HepG2 (cell line): ENCODE data around the gene MTARC1. TPM values are rescaled to one million over a fixed set of nuclear protein-coding genes. Genes with fewer than 3 reads are reported as not detected.

Source experiments
- CENPX ChIP-seq: sonication (generic); formaldehyde crosslinking; IDR thresholded peaks from 2 replicates; pipeline ENCODE4 v1.9.0; 2021; ENCODE audit warnings: mild to moderate bottlenecking, missing genetic modification reagents, moderate library complexity
- CERS6 ChIP-seq: sonication (generic); formaldehyde crosslinking; IDR thresholded peaks from 2 replicates; pipeline ENCODE4 v1.5.0; 2020; ENCODE audit warnings: missing genetic modification reagents
- ELF3 ChIP-seq: IDR thresholded peaks from 2 replicates; pipeline ENCODE4 v1.6.1; 2016; ENCODE audit warnings: missing genetic modification reagents, missing compliant biosample characterization
- ERF ChIP-seq: IDR thresholded peaks from 2 replicates; pipeline ENCODE4 v1.6.1; 2018; ENCODE audit warnings: missing biosample characterization, missing genetic modification reagents
- FOXJ3 ChIP-seq: sonication (generic); formaldehyde crosslinking; IDR thresholded peaks from 2 replicates; pipeline ENCODE4 v1.4.0; 2020; ENCODE audit warnings: missing genetic modification reagents, mild to moderate bottlenecking, borderline replicate concordance
- FUBP1 ChIP-seq: sonication (generic); formaldehyde crosslinking; IDR thresholded peaks from 2 replicates; pipeline ENCODE4 v1.5.1; 2020; ENCODE audit warnings: missing genetic modification reagents, mild to moderate bottlenecking, borderline replicate concordance
- HNF1B ChIP-seq: sonication (generic); formaldehyde crosslinking; IDR thresholded peaks from 2 replicates; pipeline ENCODE4 v1.5.1; 2020; ENCODE audit warnings: mild to moderate bottlenecking, moderate library complexity, missing genetic modification reagents
- KMT2B ChIP-seq: IDR thresholded peaks from 2 replicates; pipeline ENCODE4 v1.6.1; 2016; ENCODE audit warnings: missing genetic modification reagents, missing compliant biosample characterization
- NRL ChIP-seq: sonication (generic); formaldehyde crosslinking; IDR thresholded peaks from 2 replicates; pipeline ENCODE4 v1.5.0; 2020; ENCODE audit warnings: missing genetic modification reagents, mild to moderate bottlenecking, moderate library complexity, borderline replicate concordance
- PTBP1 ChIP-seq: fragments of 200-400 bp; formaldehyde crosslinking; IDR thresholded peaks from 2 replicates; pipeline ENCODE4 v1.6.1; 2018; ENCODE audit warnings: low read length, low read depth; ENCODE audit not compliant: poor library complexity, severe bottlenecking
- RARA ChIP-seq: IDR thresholded peaks from 2 replicates; pipeline ENCODE4 v1.6.1; 2016; ENCODE audit warnings: missing genetic modification reagents, missing compliant biosample characterization
- REST ChIP-seq, 2 experiments: IDR thresholded peaks; 2 replicates each; pipeline ENCODE4 v1.6.1; 2011 to 2012; ENCODE audit warnings: low read length in 2 of 2, borderline replicate concordance in 1 of 2, low read depth in 1 of 2, mild to moderate bottlenecking in 1 of 2, moderate library complexity in 1 of 2
- TBX3 ChIP-seq: fragments of 450-650 bp; IDR thresholded peaks from 2 replicates; pipeline ENCODE4 v1.6.1; 2017; ENCODE audit warnings: antibody characterized with exemption, mild to moderate bottlenecking, inconsistent platforms, borderline replicate concordance
- ZMAT5 ChIP-seq: sonication (generic); formaldehyde crosslinking; IDR thresholded peaks from 2 replicates; pipeline ENCODE4 v1.5.0; 2020; ENCODE audit warnings: mild to moderate bottlenecking, low read depth, missing genetic modification reagents, borderline replicate concordance
- ZNF124 ChIP-seq: sonication (generic); formaldehyde crosslinking; IDR thresholded peaks from 2 replicates; pipeline ENCODE4 v1.4.0; 2020; ENCODE audit warnings: missing genetic modification reagents
- ZNF205 ChIP-seq: IDR thresholded peaks from 2 replicates; pipeline ENCODE4 v1.6.1; 2018; ENCODE audit warnings: missing biosample characterization, missing genetic modification reagents
- ZNF263 ChIP-seq: sonication (generic); formaldehyde crosslinking; IDR thresholded peaks from 2 replicates; pipeline ENCODE4 v1.4.0; 2020; ENCODE audit warnings: missing genetic modification reagents
- ZNF414 ChIP-seq: sonication (generic); formaldehyde crosslinking; IDR thresholded peaks from 2 replicates; pipeline ENCODE4 v1.5.0; 2020; ENCODE audit warnings: missing genetic modification reagents
- ZNF550 ChIP-seq: sonication (generic); formaldehyde crosslinking; IDR thresholded peaks from 2 replicates; pipeline ENCODE4 v1.4.0; 2020; ENCODE audit warnings: mild to moderate bottlenecking, missing genetic modification reagents, borderline replicate concordance
- ZNF572 ChIP-seq: sonication (generic); formaldehyde crosslinking; IDR thresholded peaks from 2 replicates; pipeline ENCODE4 v1.5.1; 2020; ENCODE audit warnings: mild to moderate bottlenecking, missing genetic modification reagents
- polyA plus RNA-seq, 8 experiments: library from polyadenylated mRNA; depleted of rRNA in 3 of 8; stranded (reverse) in 7 of 8; unstranded in 1 of 8; fragments of >200 nt; fragmentation: Illumina TruSeq in 4 of 8; extraction: Trizol in 4 of 8; gene quantifications; 2 replicates each; pipeline versions ENCODE4 v1.2.1 to v1.2.3, GENCODE V29; 2011 to 2016; ENCODE audit warnings: low read depth in 4 of 8, missing spikeins in 1 of 8, mixed read lengths in 1 of 8; ENCODE audit not compliant: insufficient read depth in 1 of 8
- total RNA-seq, 5 experiments: library from RNA; depleted of rRNA; stranded (reverse); fragments of >200 nt; fragmentation: Illumina TruSeq; extraction: Trizol; gene quantifications; 2 replicates each; pipeline ENCODE4 v1.2.3, GENCODE V29; 2016; ENCODE audit warnings: low read depth in 1 of 5

The MTARC1 gene
- total and polyA plus RNA-seq, 2 of the 13 experiments (the other 11 are each of a cell fraction or from before 2014, with no cell fraction given) = 19.4 to 106 TPM

- TF ChIP-seq ZNF205 (CRISPR knock-in tag) = no peak
- no peak for TF ChIP-seq FUBP1
- no peak for TF ChIP-seq TBX3
- peak; percentile 87; the same call in 1 of the 2 replicates for TF ChIP-seq ZNF572 (CRISPR knock-in tag)
- peak in 1 of 2 experiments; percentile 59; a peak in 1 of 4 replicates for TF ChIP-seq REST (IDR thresholded peaks at IDR 0.05; ENCODE audit: borderline replicate concordance in 1 of 2, low read depth in 1 of 2, low read length in 2 of 2)
- TF ChIP-seq CENPX (CRISPR knock-in tag) = no peak
- TF ChIP-seq ZNF414 (CRISPR knock-in tag) = peak; percentile 70
- TF ChIP-seq FOXJ3 = no peak
- TF ChIP-seq KMT2B = peak; percentile 61
- no peak for TF ChIP-seq PTBP1
- TF ChIP-seq ZNF124 = peak; percentile 22; the same call in 1 of the 2 replicates
- peak; percentile 23; the same call in 1 of the 2 replicates for TF ChIP-seq ERF (CRISPR knock-in tag)
- TF ChIP-seq RARA (CRISPR knock-in tag) = 0 out of 2 replicates have a peak, but pooled peaks have one; percentile 29
- peak; percentile 55; the same call in 1 of the 2 replicates for TF ChIP-seq HNF1B (CRISPR knock-in tag)
- TF ChIP-seq ELF3 = no peak
- no peak for TF ChIP-seq CERS6 (CRISPR knock-in tag)
- TF ChIP-seq ZNF263 = no peak
- TF ChIP-seq NRL (CRISPR knock-in tag) = no peak
- no peak for TF ChIP-seq ZNF550 (CRISPR knock-in tag)
- TF ChIP-seq ZMAT5 (CRISPR knock-in tag) = no peak
These were observed at the start of gene MTARC1 (continued) for GRCh38 chr1:220786337-220787068.
